ENCODE data around the gene ABCA8. TPM values are rescaled to one million over a fixed set of nuclear protein-coding genes. Genes with fewer than 3 reads are reported as not detected.

Gene ABCA8
- total RNA-seq, 1 donor from 2014 or later, result 4.7 TPM

- Mint-ChIP-seq H3K27ac (no peak overlapping the region), H3K36me3 (no peaks in the 10 kb centered on the region), H3K4me1 (ENCODE audit: unreplicated experiment) (no peaks in the 10 kb centered on the region), H3K4me3 (no peak overlapping the region), H3K9me3 (no peaks in the 10 kb centered on the region), H3K27me3 (no peaks in the 10 kb centered on the region)
- TF ChIP-seq CTCF (conservative IDR thresholded peaks at IDR 0.05), result no peak
- DNase-seq (ENCODE audit: extremely low spot score, unreplicated experiment), result no peak
These were observed 68.8 kb downstream of the ABCA8 start for GRCh38 chr17:68886401-68886800.

- H3K4me3 Mint-ChIP-seq, result no peak overlapping the region
- no peaks in the 10 kb centered on the region for H3K4me1 Mint-ChIP-seq (ENCODE audit: unreplicated experiment)
- H3K9me3 Mint-ChIP-seq, result no peaks in the 10 kb centered on the region
- no peak overlapping the region for H3K27ac Mint-ChIP-seq
- no peak for TF ChIP-seq CTCF (conservative IDR thresholded peaks at IDR 0.05)
- H3K27me3 Mint-ChIP-seq, result no peaks in the 10 kb centered on the region
- no peaks in the 10 kb centered on the region for H3K36me3 Mint-ChIP-seq
- no peak for DNase-seq (ENCODE audit: extremely low spot score, unreplicated experiment)
These were observed 70.3 kb downstream of the ABCA8 start for GRCh38 chr17:68884888-68885287.

- no peak for TF ChIP-seq CTCF (conservative IDR thresholded peaks at IDR 0.05)
- H3K27ac Mint-ChIP-seq, result no peak overlapping the region
- no peaks in the 10 kb centered on the region for H3K4me1 Mint-ChIP-seq (ENCODE audit: unreplicated experiment)
- H3K4me3 Mint-ChIP-seq, result no peak overlapping the region
- H3K27me3 Mint-ChIP-seq, result no peaks in the 10 kb centered on the region
- DNase-seq (ENCODE audit: extremely low spot score, unreplicated experiment), result no peak
- peaks cover 5% of the 10 kb centered on the region for H3K9me3 Mint-ChIP-seq
- no peaks in the 10 kb centered on the region for H3K36me3 Mint-ChIP-seq
These were observed 76.8 kb downstream of the ABCA8 start for GRCh38 chr17:68878226-68878885.

- DNase-seq (ENCODE audit: extremely low spot score, unreplicated experiment), result no peak
- no peak for TF ChIP-seq CTCF (conservative IDR thresholded peaks at IDR 0.05)
- H3K4me1 Mint-ChIP-seq (ENCODE audit: unreplicated experiment), result peaks cover 7% of the 10 kb centered on the region
- H3K27ac Mint-ChIP-seq, result no peak overlapping the region
- H3K27me3 Mint-ChIP-seq, result peaks cover 5% of the 10 kb centered on the region
- no peak overlapping the region for H3K4me3 Mint-ChIP-seq
- H3K9me3 Mint-ChIP-seq, result no peaks in the 10 kb centered on the region
- no peaks in the 10 kb centered on the region for H3K36me3 Mint-ChIP-seq
These were observed 83.7 kb downstream of the ABCA8 start for GRCh38 chr17:68871447-68871846.

GRCh38 chr17:68870976-68871375 is 84.2 kb downstream of the ABCA8 start:
- peaks cover 7% of the 10 kb centered on the region for H3K4me1 Mint-ChIP-seq (ENCODE audit: unreplicated experiment)
- no peak for DNase-seq (ENCODE audit: extremely low spot score, unreplicated experiment)
- no peaks in the 10 kb centered on the region for H3K36me3 Mint-ChIP-seq
- no peak overlapping the region for H3K27ac Mint-ChIP-seq
- H3K4me3 Mint-ChIP-seq, result no peak overlapping the region
- no peak for TF ChIP-seq CTCF (conservative IDR thresholded peaks at IDR 0.05)
- peaks cover 5% of the 10 kb centered on the region for H3K27me3 Mint-ChIP-seq
- H3K9me3 Mint-ChIP-seq, result no peaks in the 10 kb centered on the region

All from type B pancreatic cell (in vitro differentiated cells).